ENCODE measurements around the gene RAC3. TPM values are rescaled to one million over a fixed set of nuclear protein-coding genes. Genes with fewer than 3 reads are reported as not detected.
A peak's percentile ranks its signal among the peaks of the same experiment; 100 is the strongest.

RAC3 gene
- polyA plus RNA-seq, 1 experiment = 11.5 TPM

DNA sequence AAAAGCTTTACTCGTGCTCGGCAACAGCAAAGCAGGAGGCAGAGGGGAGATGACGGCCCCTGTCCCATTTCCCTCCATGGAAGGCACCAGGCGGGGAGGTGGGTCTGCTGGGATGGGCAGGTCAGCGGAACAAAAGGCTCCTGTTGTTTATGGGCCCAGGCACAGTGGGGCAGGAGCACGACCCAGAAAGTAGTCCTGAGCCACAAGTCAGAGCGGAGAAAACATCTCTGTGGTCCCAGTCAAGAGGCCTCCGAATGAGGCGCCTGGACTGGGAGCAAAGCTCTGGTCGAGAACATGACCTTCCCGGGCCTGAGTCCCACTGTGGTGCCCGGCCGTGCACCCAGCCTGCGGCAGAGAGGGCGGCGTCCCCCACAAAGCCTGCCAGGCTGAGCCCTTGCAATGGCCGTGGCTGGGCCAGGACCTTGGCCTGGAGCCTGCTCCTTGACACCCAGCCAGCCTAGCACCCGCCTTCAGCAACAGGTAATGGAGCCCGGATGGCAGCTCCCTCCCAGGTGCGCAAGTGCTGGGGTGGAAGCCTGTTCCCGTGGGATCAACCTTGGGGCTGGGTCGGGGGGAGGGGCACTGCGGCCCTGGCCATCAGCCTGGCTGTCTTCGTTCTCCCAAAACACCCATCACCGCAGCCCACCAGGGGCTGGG, 16.6 kb downstream of the RAC3 start:
- Histone ChIP-seq H3K27me3 (ENCODE audit: control insufficient read depth, insufficient read depth, low read length) (no peaks in the 10 kb centered on the region), H3K4me3 (ENCODE audit: low read depth, low read length) (no peak overlapping the region), H3K36me3 (ENCODE audit: control insufficient read depth, insufficient read depth, low read length) (peaks cover 20% of the 10 kb centered on the region)
- no peak for DNase-seq (ENCODE audit: low read depth)
- POLR2A ChIA-PET = no interaction called here
- no peak for TF ChIP-seq CTCF (IDR thresholded peaks at IDR 0.05; ENCODE audit: insufficient read depth, low read depth, low read length)
- CTCF ChIA-PET = interaction anchor here (0.6 to 1.9 kb wide), 2 partner anchors 10 to 110 kb away, joined by 3 to 5 read pairs; partner anchors contain the start of gene DCXR

DNA sequence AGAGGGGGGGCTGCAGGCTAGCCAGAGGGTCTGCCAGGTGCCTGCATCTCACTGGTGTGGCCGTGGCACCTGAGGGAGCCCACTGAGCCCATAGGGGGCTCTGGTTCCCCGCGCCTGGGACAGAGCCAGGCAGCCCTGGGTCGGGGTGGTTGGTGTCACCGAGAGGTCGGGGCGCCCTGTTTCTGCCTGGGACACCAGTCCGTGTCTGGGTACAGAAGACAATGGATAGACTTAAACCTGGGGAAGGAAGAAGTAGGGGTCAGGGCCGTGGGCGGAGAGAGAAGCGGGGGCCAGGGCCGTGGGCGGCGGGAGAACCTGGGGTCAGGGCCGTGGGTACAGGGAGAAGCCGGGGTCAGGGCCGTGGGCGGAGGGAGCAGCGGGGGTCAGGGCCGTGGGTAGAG, 17.1 kb downstream of the RAC3 start:
- Histone ChIP-seq H3K4me3 (ENCODE audit: low read depth, low read length) (no peak overlapping the region), H3K27me3 (ENCODE audit: control insufficient read depth, insufficient read depth, low read length) (no peaks in the 10 kb centered on the region), H3K36me3 (ENCODE audit: control insufficient read depth, insufficient read depth, low read length) (peaks cover 23% of the 10 kb centered on the region)
- ChIA-PET CTCF (interaction anchor here (2.9 kb wide), 1 partner anchor 11 kb away, joined by 23 read pairs; the partner anchor contains the start of gene DCXR), POLR2A (no interaction called here)
- DNase-seq (ENCODE audit: low read depth) = no peak
- no peak for TF ChIP-seq CTCF (IDR thresholded peaks at IDR 0.05; ENCODE audit: insufficient read depth, low read depth, low read length)

DNA sequence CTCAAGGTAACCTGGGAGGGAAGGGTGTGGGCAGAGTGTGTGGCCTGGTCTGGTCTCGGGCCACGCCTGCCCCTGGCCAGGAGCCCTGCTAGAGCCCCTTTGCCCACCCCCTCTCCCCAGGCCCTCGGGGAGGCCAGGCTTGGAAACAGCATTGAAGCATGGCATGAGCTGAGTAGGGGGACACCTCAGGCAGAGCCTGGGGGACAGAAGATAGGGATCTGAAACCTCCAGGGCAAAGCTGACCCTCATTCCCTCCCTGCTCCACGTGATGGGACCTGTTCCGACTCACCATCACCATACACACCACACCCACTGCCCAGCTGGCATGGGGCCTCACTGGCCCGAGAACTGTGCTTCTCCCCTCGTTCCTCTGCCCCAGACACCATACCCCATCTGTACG, 17.6 kb downstream of the RAC3 start:
- POLR2A ChIA-PET = no interaction called here
- CTCF ChIA-PET = interaction anchor here (2.9 kb wide), 1 partner anchor 12 kb away, joined by 23 read pairs; the partner anchor contains the start of gene DCXR
- Histone ChIP-seq H3K27me3 (ENCODE audit: control insufficient read depth, insufficient read depth, low read length) (no peaks in the 10 kb centered on the region), H3K36me3 (ENCODE audit: control insufficient read depth, insufficient read depth, low read length) (peaks cover 28% of the 10 kb centered on the region), H3K4me3 (ENCODE audit: low read depth, low read length) (no peak overlapping the region)
- TF ChIP-seq CTCF (IDR thresholded peaks at IDR 0.05; ENCODE audit: insufficient read depth, low read depth, low read length) = no peak
- no peak for DNase-seq (ENCODE audit: low read depth)

GRCh38 chr17:82049521-82049971, 18.1 kb downstream of the RAC3 start:
- no peaks in the 10 kb centered on the region for H3K27me3 ChIP-seq (ENCODE audit: control insufficient read depth, insufficient read depth, low read length)
- H3K36me3 ChIP-seq (ENCODE audit: control insufficient read depth, insufficient read depth, low read length) = peaks cover 29% of the 10 kb centered on the region
- DNase-seq (ENCODE audit: low read depth) = no peak
- POLR2A ChIA-PET = no interaction called here
- no peak for TF ChIP-seq CTCF (IDR thresholded peaks at IDR 0.05; ENCODE audit: insufficient read depth, low read depth, low read length)
- CTCF ChIA-PET = interaction anchor here (1.6 to 2.9 kb wide), 2 partner anchors 12 to 27 kb away, joined by 7 to 23 read pairs; partner anchors contain the start of genes CENPX, DCXR and LRRC45
- H3K4me3 ChIP-seq (ENCODE audit: low read depth, low read length) = no peak overlapping the region

- H3K36me3 ChIP-seq (ENCODE audit: control insufficient read depth, insufficient read depth, low read length) = peaks cover 35% of the 10 kb centered on the region
- CTCF ChIA-PET = interaction anchor here (1.5 to 2.9 kb wide), 4 partner anchors 13 to 90 kb away, joined by 7 to 23 read pairs (median 8); partner anchors contain the start of genes CENPX, DCXR, LRRC45 and RAC3
- H3K4me3 ChIP-seq (ENCODE audit: low read depth, low read length) = peak overlapping the region; percentile 87
- H3K27me3 ChIP-seq (ENCODE audit: control insufficient read depth, insufficient read depth, low read length) = no peaks in the 10 kb centered on the region
- no peak for DNase-seq (ENCODE audit: low read depth)
- no peak for TF ChIP-seq CTCF (IDR thresholded peaks at IDR 0.05; ENCODE audit: insufficient read depth, low read depth, low read length)
- POLR2A ChIA-PET = no interaction called here
Observed at GRCh38 chr17:82050152-82050760, 18.8 kb downstream of the RAC3 start.

Data from BJ (cell line).